ENCODE measurements around the gene KRT3. TPM values are rescaled to one million over a fixed set of nuclear protein-coding genes. Genes with fewer than 3 reads are reported as not detected.
A peak's percentile ranks its signal among the peaks of the same experiment; 100 is the strongest.

The KRT3 gene
- total RNA-seq, 1 donor from 2014 or later, result under 0.01 TPM

DNA sequence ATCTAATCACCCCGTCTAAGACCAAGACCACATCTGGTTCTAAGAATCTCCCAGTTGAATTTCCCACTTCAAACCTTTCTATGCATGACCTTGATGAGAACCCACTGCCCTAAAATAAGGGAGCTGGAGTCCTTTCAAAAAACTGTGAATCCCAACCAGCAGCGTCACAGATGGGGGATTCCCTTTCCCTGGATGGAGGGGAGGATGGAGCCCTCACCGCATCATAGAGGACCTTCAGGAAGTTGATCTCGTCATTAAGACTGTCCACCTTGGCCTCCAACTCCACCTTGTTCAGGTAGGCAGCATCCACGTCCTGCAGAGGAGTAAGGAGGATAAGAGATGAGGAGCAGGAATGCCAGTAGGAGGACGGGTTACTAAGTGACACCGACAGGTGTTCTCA lies 13.2 kb upstream of the KRT3 start:
- FAIRE-seq (peak; percentile 13), DNase-seq (ENCODE audit: low read depth) (no peak)
- no peak overlapping the region for H3K4me3 ChIP-seq (ENCODE audit: low read depth, low read length)
- H3K36me3 ChIP-seq (ENCODE audit: control insufficient read depth, insufficient read depth, low read length), result no peaks in the 10 kb centered on the region
- TF ChIP-seq, protein P1, sequence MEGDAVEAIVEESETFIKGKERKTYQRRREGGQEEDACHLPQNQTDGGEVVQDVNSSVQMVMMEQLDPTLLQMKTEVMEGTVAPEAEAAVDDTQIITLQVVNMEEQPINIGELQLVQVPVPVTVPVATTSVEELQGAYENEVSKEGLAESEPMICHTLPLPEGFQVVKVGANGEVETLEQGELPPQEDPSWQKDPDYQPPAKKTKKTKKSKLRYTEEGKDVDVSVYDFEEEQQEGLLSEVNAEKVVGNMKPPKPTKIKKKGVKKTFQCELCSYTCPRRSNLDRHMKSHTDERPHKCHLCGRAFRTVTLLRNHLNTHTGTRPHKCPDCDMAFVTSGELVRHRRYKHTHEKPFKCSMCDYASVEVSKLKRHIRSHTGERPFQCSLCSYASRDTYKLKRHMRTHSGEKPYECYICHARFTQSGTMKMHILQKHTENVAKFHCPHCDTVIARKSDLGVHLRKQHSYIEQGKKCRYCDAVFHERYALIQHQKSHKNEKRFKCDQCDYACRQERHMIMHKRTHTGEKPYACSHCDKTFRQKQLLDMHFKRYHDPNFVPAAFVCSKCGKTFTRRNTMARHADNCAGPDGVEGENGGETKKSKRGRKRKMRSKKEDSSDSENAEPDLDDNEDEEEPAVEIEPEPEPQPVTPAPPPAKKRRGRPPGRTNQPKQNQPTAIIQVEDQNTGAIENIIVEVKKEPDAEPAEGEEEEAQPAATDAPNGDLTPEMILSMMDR (IDR thresholded peaks at IDR 0.05; ENCODE audit: insufficient read depth, low read length, severe bottlenecking), result no peak
- peaks cover 5% of the 10 kb centered on the region for H3K27me3 ChIP-seq (ENCODE audit: control insufficient read depth, insufficient read depth, low read length)

DNA sequence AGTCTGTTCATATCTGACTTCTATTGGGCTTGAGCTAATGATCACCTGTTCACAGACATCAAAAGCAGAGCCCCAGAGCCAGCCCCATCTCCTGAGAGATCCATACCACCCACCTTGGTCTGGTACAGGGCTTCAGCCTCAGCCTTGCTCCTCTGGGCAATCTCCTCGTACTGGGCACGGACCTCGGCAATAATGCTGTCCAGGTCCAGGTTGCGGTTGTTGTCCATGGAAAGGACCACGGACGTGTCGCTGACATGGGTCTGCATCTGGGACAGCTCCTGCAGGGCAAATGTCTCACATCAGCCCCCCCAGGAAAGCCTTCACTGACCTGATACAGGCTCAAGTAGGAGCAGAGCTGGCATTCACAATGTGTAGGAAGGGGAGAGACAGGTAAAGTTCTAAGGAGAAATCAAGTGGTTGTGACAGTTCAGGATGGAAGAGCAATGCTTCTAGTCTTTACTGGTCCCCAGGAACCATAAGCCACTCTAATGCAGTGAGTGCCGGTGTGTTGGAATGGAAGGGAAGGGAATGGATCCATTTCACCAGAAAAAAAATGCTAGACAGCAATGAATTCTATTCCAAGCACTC lies 12.8 kb upstream of the KRT3 start:
- no peaks in the 10 kb centered on the region for H3K36me3 ChIP-seq (ENCODE audit: control insufficient read depth, insufficient read depth, low read length)
- FAIRE-seq (no peak), DNase-seq (ENCODE audit: low read depth) (no peak)
- H3K27me3 ChIP-seq (ENCODE audit: control insufficient read depth, insufficient read depth, low read length), result peaks cover 5% of the 10 kb centered on the region
- TF ChIP-seq, protein P1 (IDR thresholded peaks at IDR 0.05; ENCODE audit: insufficient read depth, low read length, severe bottlenecking), result no peak
- H3K4me3 ChIP-seq (ENCODE audit: low read depth, low read length), result no peak overlapping the region

DNA sequence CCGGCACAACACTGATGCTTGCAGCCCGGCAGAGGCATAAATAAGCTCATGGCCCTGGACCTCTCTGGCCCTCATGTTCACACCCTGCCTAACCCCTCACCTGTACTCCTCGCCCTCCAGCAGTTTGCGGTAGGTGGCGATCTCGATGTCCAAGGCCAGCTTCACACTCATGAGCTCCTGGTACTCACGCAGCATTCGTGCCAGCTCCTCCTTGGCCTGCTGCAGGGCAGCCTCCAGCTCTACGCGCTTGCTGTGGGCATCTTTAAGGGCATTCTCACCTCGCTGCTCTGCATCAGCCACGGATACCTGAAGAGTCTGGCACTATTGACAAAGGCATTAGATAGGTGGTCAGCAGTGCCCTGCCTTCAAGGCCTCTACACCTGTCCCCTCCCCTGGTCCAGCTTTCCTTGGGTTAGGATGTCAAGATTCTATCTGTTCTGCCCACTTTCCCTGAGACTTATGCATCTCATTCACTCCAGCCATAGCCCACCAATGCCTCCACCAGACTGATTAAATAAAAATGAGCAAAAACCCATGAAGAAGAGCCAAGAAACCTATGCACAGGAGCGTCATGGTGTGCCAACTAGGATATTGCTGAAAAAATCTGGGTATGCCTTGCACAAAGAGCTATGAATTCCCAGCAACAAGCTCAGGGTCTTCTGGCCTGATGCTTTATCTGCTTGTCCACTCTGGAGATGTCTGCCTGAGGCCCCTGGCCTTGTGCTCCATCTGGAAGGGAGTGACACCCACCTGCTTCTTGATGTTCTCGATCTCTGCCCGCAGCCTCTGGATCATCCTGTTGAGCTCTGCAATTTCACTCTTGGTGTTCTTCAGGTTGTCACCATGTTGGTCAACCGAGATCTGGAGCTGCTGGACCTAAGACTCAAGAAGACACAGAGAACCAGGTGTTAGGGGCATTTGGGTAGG lies 11.9 kb upstream of the KRT3 start:
- no peak overlapping the region for H3K4me3 ChIP-seq (ENCODE audit: low read depth, low read length)
- TF ChIP-seq, protein P1 (IDR thresholded peaks at IDR 0.05; ENCODE audit: insufficient read depth, low read length, severe bottlenecking), result no peak
- no peaks in the 10 kb centered on the region for H3K36me3 ChIP-seq (ENCODE audit: control insufficient read depth, insufficient read depth, low read length)
- FAIRE-seq (no peak), DNase-seq (ENCODE audit: low read depth) (no peak)
- H3K27me3 ChIP-seq (ENCODE audit: control insufficient read depth, insufficient read depth, low read length), result no peaks in the 10 kb centered on the region

DNA sequence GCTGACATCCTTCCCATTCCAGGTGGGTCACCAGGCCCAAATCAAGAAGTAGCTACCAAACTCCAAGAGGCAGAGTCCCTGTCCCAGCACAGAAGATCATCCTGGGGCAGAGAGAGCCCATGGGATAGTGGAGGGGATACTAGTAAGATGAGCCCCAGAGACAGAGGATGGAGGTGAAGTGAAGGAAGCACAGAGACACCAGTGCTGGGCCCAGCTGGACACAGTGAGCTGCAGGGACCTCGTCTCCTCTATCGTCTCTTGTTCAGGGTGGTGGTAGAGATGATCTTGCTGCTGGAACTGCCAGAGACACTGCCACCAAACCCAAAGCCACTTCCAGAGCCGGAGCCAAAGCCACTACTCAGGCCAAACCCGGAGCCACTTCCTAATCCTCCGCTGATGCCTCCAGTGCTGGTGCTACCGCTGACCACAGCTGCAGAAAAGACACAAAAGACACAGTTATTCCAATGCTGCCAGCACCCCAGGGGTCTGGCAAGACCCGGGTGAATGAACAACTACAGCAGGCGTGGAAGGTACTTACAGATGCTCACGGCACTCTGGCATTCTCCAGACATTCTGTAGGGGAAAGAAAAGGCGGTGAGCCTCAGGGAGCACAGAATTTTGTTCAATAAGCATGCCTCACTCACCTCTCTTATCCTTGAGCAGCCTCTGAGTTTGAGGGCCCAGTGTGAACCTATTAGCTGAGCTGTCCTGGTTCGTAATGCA lies 11.1 kb upstream of the KRT3 start:
- TF ChIP-seq, protein P1 (IDR thresholded peaks at IDR 0.05; ENCODE audit: insufficient read depth, low read length, severe bottlenecking), result no peak
- no peaks in the 10 kb centered on the region for H3K36me3 ChIP-seq (ENCODE audit: control insufficient read depth, insufficient read depth, low read length)
- no peaks in the 10 kb centered on the region for H3K27me3 ChIP-seq (ENCODE audit: control insufficient read depth, insufficient read depth, low read length)
- DNase-seq (ENCODE audit: low read depth), result no peak
- H3K4me3 ChIP-seq (ENCODE audit: low read depth, low read length), result no peak overlapping the region
- peak; percentile 85 for FAIRE-seq

DNA sequence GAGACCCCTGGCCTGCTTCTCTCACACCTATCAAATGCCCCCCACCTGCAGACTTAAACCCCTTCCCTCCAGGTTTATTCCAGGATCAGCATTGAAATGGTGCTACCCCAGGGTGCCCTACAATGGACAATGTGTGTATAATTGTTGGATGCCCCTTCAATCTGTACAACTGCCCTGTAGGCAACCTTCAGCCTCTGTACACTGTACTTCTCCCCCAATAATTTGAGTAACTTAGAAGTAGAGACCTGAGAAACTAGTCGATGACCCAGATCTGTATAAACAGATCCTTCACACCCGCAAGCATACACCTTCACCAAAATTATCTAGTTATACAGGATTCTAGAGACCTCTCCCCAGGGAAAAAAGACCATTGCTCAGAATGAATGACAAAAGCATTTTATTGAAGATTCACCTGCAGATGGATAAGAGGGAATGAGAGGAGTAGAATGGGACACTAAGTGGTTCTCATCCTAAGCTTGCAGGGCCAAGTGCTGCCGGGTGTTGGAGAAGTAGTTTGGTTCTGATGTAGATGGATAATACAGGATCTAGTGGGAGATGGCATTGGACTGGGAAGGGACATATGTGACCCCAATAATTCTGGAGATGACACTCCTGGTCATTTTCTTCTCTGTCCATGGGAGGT lies 10.4 kb upstream of the KRT3 start:
- TF ChIP-seq, protein P1 (IDR thresholded peaks at IDR 0.05; ENCODE audit: insufficient read depth, low read length, severe bottlenecking), result no peak
- H3K4me3 ChIP-seq (ENCODE audit: low read depth, low read length), result no peak overlapping the region
- H3K27me3 ChIP-seq (ENCODE audit: control insufficient read depth, insufficient read depth, low read length), result no peaks in the 10 kb centered on the region
- FAIRE-seq, result peak; percentile 79
- no peak for DNase-seq (ENCODE audit: low read depth)
- H3K36me3 ChIP-seq (ENCODE audit: control insufficient read depth, insufficient read depth, low read length), result no peaks in the 10 kb centered on the region

All from bronchial epithelial cell (primary cell).